Keratinocyte (primary cell): ENCODE data around the gene H19.

ENCODE experiments used
- CTCF ChIP-seq, 3 experiments: IDR thresholded peaks in 1 of 3; conservative IDR thresholded peaks in 1 of 3; optimal IDR thresholded peaks in 1 of 3; 2 replicates in 2 of 3; 3 replicates in 1 of 3; pipeline versions ENCODE3 to v1.5.1; 2011; ENCODE audit warnings: low read length in 3 of 3, mild to moderate bottlenecking in 3 of 3, moderate library complexity in 2 of 3, control low read depth in 1 of 3, inconsistent platforms in 1 of 3; ENCODE audit not compliant: insufficient read depth in 2 of 3; ENCODE audit errors: extremely low read depth in 1 of 3
- EZH2 ChIP-seq: IDR thresholded peaks from one replicate; pipeline ENCODE4 v1.6.1; 2012; ENCODE audit warnings: inconsistent platforms, mild to moderate bottlenecking, low read length, moderate library complexity

- no peak for TF ChIP-seq CTCF (optimal IDR thresholded peaks at IDR 0.05 in 1 of 3, IDR thresholded peaks at IDR 0.05 in 1 of 3, conservative IDR thresholded peaks at IDR 0.05 in 1 of 3; ENCODE audit: extremely low read depth in 1 of 3, insufficient read depth in 2 of 3, low read length in 3 of 3)
- no peak for TF ChIP-seq EZH2
Measured at GRCh38 chr11:1978720-1979473, 18.7 kb downstream of the H19 start.
